ENCODE measurements around the gene KRTAP6-1.

The KRTAP6-1 gene

GRCh38 chr21:30582870-30583269 lies 30.9 kb downstream of the KRTAP6-1 start:
- DNase-seq (ENCODE audit: low read depth in 2 of 2), result no peak
- no peak for TF ChIP-seq CTCF (IDR thresholded peaks at IDR 0.05; ENCODE audit: low read depth, low read length)
- no peak overlapping the region for H3K4me3 ChIP-seq (replicated peaks in 1 of 2; ENCODE audit: low read depth in 2 of 2, low read length in 2 of 2)

GRCh38 chr21:30580132-30580531 lies 33.6 kb downstream of the KRTAP6-1 start:
- DNase-seq (ENCODE audit: low read depth in 2 of 2), result no peak
- H3K4me3 ChIP-seq (replicated peaks in 1 of 2; ENCODE audit: low read depth in 2 of 2, low read length in 2 of 2), result no peak overlapping the region
- TF ChIP-seq CTCF (IDR thresholded peaks at IDR 0.05; ENCODE audit: low read depth, low read length), result no peak

- no peak for DNase-seq (ENCODE audit: low read depth in 2 of 2)
- H3K4me3 ChIP-seq (replicated peaks in 1 of 2; ENCODE audit: low read depth in 2 of 2, low read length in 2 of 2), result no peak overlapping the region
- no peak for TF ChIP-seq CTCF (IDR thresholded peaks at IDR 0.05; ENCODE audit: low read depth, low read length)
Observed at GRCh38 chr21:30579346-30579745, 34.4 kb downstream of the KRTAP6-1 start.

GRCh38 chr21:30577766-30578165 lies 36.0 kb downstream of the KRTAP6-1 start:
- TF ChIP-seq CTCF (IDR thresholded peaks at IDR 0.05; ENCODE audit: low read depth, low read length), result no peak
- H3K4me3 ChIP-seq (replicated peaks in 1 of 2; ENCODE audit: low read depth in 2 of 2, low read length in 2 of 2), result no peak overlapping the region
- no peak for DNase-seq (ENCODE audit: low read depth in 2 of 2)

- TF ChIP-seq CTCF (IDR thresholded peaks at IDR 0.05; ENCODE audit: low read depth, low read length), result no peak
- H3K4me3 ChIP-seq (replicated peaks in 1 of 2; ENCODE audit: low read depth in 2 of 2, low read length in 2 of 2), result no peak overlapping the region
- no peak for DNase-seq (ENCODE audit: low read depth in 2 of 2)
Observed at GRCh38 chr21:30567617-30568016, 46.1 kb downstream of the KRTAP6-1 start.

GRCh38 chr21:30563630-30564029 lies 50.1 kb downstream of the KRTAP6-1 start:
- no peak for TF ChIP-seq CTCF (IDR thresholded peaks at IDR 0.05; ENCODE audit: low read depth, low read length)
- DNase-seq (ENCODE audit: low read depth in 2 of 2), result no peak
- no peak overlapping the region for H3K4me3 ChIP-seq (replicated peaks in 1 of 2; ENCODE audit: low read depth in 2 of 2, low read length in 2 of 2)

All from cardiac fibroblast (primary cell).